WTC11 (cell line): ENCODE data around the gene MOGAT1.

ENCODE experiments used
- GABPB1 ChIP-seq: sonication (generic); formaldehyde crosslinking; IDR thresholded peaks from 2 replicates; pipeline ENCODE4 v1.8.1; 2023; ENCODE audit warnings: mild to moderate bottlenecking, missing genetic modification reagents
- ZBTB21 ChIP-seq: sonication (generic); formaldehyde crosslinking; IDR thresholded peaks from 2 replicates; pipeline ENCODE4 v1.8.1; 2023; ENCODE audit warnings: mild to moderate bottlenecking, missing genetic modification reagents, borderline replicate concordance
- ZNF232 ChIP-seq: sonication (generic); formaldehyde crosslinking; IDR thresholded peaks from 2 replicates; pipeline ENCODE4 v1.8.0; 2022; ENCODE audit warnings: mild to moderate bottlenecking, missing genetic modification reagents
- TF ChIP-seq, protein P1 (sequence below): fragments of 200-600 bp; IDR thresholded peaks from 2 replicates; pipeline ENCODE4 v1.8.0; 2022; ENCODE audit warnings: antibody characterized with exemption
- TF ChIP-seq, protein P2 (sequence below): sonication (generic); formaldehyde crosslinking; IDR thresholded peaks from 2 replicates; pipeline ENCODE4 v1.8.0; 2023; ENCODE audit warnings: missing genetic modification reagents

DNA sequence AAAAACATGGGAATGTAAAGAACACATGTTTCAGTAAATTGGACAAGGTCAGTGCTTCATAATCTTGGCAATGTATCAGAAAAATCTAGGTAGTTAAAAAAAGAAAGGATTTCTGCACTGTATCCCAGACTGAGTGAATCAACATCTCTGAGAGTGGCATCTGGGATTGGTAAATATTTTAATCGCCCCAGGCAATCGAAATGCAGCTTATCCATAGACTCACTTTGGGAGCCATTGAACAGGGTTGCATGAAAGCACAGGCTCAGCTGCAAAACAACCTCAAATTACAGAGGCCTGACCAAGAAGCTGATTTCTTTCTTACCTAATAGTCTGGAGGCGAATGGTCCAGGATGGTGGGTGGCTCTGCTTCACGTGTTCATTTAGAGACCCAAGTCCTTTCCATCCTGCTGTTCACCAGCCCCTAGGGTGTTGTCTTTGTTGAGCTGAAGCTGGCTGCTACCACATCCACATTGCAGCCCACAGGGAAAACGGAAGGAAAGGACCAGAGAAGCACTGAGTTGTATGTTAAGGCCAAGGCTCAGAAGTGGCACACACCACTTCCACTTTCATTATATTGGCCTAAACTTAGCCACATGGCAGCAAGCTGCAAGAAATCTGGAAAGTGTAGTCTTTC, 59.0 kb downstream of the MOGAT1 start:
- TF ChIP-seq ZNF232 (CRISPR knock-in tag), result no peak
- no peak for TF ChIP-seq GABPB1 (CRISPR knock-in tag)
- TF ChIP-seq ZBTB21 (CRISPR knock-in tag), result no peak
- TF ChIP-seq, protein P1, sequence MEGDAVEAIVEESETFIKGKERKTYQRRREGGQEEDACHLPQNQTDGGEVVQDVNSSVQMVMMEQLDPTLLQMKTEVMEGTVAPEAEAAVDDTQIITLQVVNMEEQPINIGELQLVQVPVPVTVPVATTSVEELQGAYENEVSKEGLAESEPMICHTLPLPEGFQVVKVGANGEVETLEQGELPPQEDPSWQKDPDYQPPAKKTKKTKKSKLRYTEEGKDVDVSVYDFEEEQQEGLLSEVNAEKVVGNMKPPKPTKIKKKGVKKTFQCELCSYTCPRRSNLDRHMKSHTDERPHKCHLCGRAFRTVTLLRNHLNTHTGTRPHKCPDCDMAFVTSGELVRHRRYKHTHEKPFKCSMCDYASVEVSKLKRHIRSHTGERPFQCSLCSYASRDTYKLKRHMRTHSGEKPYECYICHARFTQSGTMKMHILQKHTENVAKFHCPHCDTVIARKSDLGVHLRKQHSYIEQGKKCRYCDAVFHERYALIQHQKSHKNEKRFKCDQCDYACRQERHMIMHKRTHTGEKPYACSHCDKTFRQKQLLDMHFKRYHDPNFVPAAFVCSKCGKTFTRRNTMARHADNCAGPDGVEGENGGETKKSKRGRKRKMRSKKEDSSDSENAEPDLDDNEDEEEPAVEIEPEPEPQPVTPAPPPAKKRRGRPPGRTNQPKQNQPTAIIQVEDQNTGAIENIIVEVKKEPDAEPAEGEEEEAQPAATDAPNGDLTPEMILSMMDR, result no peak
- TF ChIP-seq, protein P2, sequence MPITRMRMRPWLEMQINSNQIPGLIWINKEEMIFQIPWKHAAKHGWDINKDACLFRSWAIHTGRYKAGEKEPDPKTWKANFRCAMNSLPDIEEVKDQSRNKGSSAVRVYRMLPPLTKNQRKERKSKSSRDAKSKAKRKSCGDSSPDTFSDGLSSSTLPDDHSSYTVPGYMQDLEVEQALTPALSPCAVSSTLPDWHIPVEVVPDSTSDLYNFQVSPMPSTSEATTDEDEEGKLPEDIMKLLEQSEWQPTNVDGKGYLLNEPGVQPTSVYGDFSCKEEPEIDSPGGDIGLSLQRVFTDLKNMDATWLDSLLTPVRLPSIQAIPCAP (CRISPR knock-in tag), result no peak
